ENCODE measurements around the gene YKT6.

YKT6 gene

DNA sequence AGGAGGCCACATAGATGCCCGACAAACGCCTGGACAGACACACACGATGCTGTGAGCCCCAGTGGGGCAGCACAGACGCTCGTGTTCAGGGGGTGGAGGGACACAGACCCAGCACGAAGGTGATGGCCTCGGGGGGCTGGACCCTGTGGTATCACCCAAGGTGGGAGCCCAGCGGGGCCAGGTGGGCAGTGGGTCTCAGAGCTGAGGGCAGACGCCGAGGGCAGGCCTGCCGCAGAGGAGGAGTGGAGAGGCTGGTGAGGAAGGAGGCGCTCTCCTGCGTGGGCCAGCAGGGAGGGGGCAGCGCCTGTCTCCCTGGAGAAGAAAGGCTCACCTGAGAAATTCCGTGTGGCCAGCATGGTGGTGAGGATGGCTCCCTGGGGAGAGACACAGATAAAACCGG, 39.6 kb downstream of the YKT6 start:
- no peaks in the 10 kb centered on the region for H3K79me2 ChIP-seq (ENCODE audit: control insufficient read depth, low read length)
- H3K9me2 ChIP-seq (replicated peaks; ENCODE audit: control insufficient read depth, low read length): no peaks in the 10 kb centered on the region
- no peak overlapping the region for H3K4me3 ChIP-seq (ENCODE audit: low read length)
- H3K9me3 ChIP-seq (ENCODE audit: control insufficient read depth, insufficient read depth, low read length): no peaks in the 10 kb centered on the region
- H3K27me3 ChIP-seq (ENCODE audit: control insufficient read depth, low read length): peaks cover 7% of the 10 kb centered on the region; the same call in 1 of the 2 replicates
- H3F3A ChIP-seq (ENCODE audit: control insufficient read depth, insufficient read depth): no peaks in the 10 kb centered on the region
- H4K20me1 ChIP-seq (ENCODE audit: control insufficient read depth, insufficient read depth, low read depth, low read length): no peaks in the 10 kb centered on the region
- H3K4me1 ChIP-seq (ENCODE audit: control insufficient read depth, low read length): peaks cover 13% of the 10 kb centered on the region
- H3K36me3 ChIP-seq (ENCODE audit: control insufficient read depth, low read length): no peaks in the 10 kb centered on the region
- H3K27ac ChIP-seq (ENCODE audit: low read depth, low read length): no peak overlapping the region
- TF ChIP-seq, protein P1, sequence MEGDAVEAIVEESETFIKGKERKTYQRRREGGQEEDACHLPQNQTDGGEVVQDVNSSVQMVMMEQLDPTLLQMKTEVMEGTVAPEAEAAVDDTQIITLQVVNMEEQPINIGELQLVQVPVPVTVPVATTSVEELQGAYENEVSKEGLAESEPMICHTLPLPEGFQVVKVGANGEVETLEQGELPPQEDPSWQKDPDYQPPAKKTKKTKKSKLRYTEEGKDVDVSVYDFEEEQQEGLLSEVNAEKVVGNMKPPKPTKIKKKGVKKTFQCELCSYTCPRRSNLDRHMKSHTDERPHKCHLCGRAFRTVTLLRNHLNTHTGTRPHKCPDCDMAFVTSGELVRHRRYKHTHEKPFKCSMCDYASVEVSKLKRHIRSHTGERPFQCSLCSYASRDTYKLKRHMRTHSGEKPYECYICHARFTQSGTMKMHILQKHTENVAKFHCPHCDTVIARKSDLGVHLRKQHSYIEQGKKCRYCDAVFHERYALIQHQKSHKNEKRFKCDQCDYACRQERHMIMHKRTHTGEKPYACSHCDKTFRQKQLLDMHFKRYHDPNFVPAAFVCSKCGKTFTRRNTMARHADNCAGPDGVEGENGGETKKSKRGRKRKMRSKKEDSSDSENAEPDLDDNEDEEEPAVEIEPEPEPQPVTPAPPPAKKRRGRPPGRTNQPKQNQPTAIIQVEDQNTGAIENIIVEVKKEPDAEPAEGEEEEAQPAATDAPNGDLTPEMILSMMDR (IDR thresholded peaks at IDR 0.05; ENCODE audit: low read depth, low read length, poor library complexity, severe bottlenecking): no peak
- TF ChIP-seq EZH2phosphoT487 (IDR thresholded peaks at IDR 0.05; ENCODE audit: borderline replicate concordance, low read length): no peak
- H3K4me2 ChIP-seq (ENCODE audit: low read length): peak overlapping the region; percentile 72

DNA sequence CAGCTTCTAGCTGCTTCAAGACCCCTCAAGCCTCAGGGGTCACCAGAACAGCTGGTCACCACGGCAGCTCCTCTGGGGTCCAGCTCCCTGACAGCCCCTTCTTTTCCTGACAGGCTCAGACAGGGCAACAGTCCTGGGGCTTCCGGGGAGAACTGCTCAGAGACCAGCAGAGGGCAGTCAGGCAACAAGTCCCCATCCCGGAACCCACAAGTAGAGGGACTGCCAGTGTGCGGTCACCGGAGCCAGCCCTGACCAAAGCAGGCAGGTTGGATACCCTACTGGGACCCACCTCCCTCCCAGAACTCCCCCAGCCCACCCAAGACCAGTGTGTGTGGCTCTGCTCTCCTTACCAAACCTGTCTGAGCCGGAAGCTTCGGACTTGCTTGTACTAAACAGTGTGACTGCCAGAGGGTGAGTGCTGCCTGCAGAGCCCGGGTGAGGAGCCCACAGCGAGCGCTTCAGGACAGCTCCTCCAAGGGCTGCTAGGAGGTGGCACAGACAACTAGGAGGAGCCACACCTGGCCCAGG, 40.3 kb downstream of the YKT6 start:
- peak overlapping the region; percentile 64 for H3K4me3 ChIP-seq (ENCODE audit: low read length)
- peak overlapping the region; percentile 72 for H3K4me2 ChIP-seq (ENCODE audit: low read length)
- H3K9me3 ChIP-seq (ENCODE audit: control insufficient read depth, insufficient read depth, low read length): no peaks in the 10 kb centered on the region
- H3K79me2 ChIP-seq (ENCODE audit: control insufficient read depth, low read length): no peaks in the 10 kb centered on the region
- no peaks in the 10 kb centered on the region for H4K20me1 ChIP-seq (ENCODE audit: control insufficient read depth, insufficient read depth, low read depth, low read length)
- H3K27me3 ChIP-seq (ENCODE audit: control insufficient read depth, low read length): peaks cover 7% of the 10 kb centered on the region; the same call in 1 of the 2 replicates
- TF ChIP-seq EZH2phosphoT487 (IDR thresholded peaks at IDR 0.05; ENCODE audit: borderline replicate concordance, low read length): no peak
- TF ChIP-seq, protein P1 (IDR thresholded peaks at IDR 0.05; ENCODE audit: low read depth, low read length, poor library complexity, severe bottlenecking): peak; percentile 97
- no peaks in the 10 kb centered on the region for H3K36me3 ChIP-seq (ENCODE audit: control insufficient read depth, low read length)
- H3F3A ChIP-seq (ENCODE audit: control insufficient read depth, insufficient read depth): no peaks in the 10 kb centered on the region
- no peak overlapping the region for H3K27ac ChIP-seq (ENCODE audit: low read depth, low read length)
- peaks cover 13% of the 10 kb centered on the region for H3K4me1 ChIP-seq (ENCODE audit: control insufficient read depth, low read length)
- no peaks in the 10 kb centered on the region for H3K9me2 ChIP-seq (replicated peaks; ENCODE audit: control insufficient read depth, low read length)

DNA sequence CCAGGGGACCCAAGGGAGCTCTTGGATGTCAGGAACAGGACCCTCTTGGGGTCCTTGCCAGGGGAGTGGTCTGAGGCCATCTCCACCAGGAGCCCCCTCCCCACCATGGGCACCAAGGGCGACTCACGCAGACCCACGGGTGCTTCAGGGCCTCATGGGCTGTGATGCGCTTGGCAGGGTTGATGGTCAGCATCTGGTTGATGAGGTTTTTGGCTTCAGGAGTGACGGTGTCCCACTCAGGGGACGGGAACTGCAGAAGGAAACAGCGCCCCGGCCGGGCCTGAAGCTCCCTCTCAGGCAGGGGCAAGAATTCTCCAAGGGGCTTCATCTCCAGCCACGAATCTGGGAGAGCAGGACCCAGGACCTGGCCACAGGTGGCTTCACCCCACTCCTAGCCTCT, 41.3 kb downstream of the YKT6 start:
- H4K20me1 ChIP-seq (ENCODE audit: control insufficient read depth, insufficient read depth, low read depth, low read length): no peaks in the 10 kb centered on the region
- H3K36me3 ChIP-seq (ENCODE audit: control insufficient read depth, low read length): no peaks in the 10 kb centered on the region
- no peaks in the 10 kb centered on the region for H3K79me2 ChIP-seq (ENCODE audit: control insufficient read depth, low read length)
- H3K4me2 ChIP-seq (ENCODE audit: low read length): no peak overlapping the region
- H3K27ac ChIP-seq (ENCODE audit: low read depth, low read length): no peak overlapping the region
- TF ChIP-seq, protein P1 (IDR thresholded peaks at IDR 0.05; ENCODE audit: low read depth, low read length, poor library complexity, severe bottlenecking): no peak
- TF ChIP-seq EZH2phosphoT487 (IDR thresholded peaks at IDR 0.05; ENCODE audit: borderline replicate concordance, low read length): no peak
- H3K4me1 ChIP-seq (ENCODE audit: control insufficient read depth, low read length): peaks cover 13% of the 10 kb centered on the region
- H3K27me3 ChIP-seq (ENCODE audit: control insufficient read depth, low read length): peaks cover 4% of the 10 kb centered on the region; the same call in 1 of the 2 replicates
- H3K4me3 ChIP-seq (ENCODE audit: low read length): no peak overlapping the region
- H3F3A ChIP-seq (ENCODE audit: control insufficient read depth, insufficient read depth): no peaks in the 10 kb centered on the region
- no peaks in the 10 kb centered on the region for H3K9me2 ChIP-seq (replicated peaks; ENCODE audit: control insufficient read depth, low read length)
- H3K9me3 ChIP-seq (ENCODE audit: control insufficient read depth, insufficient read depth, low read length): no peaks in the 10 kb centered on the region

All from DOHH2 (cell line).